Endodermal cell (in vitro differentiated cells): ENCODE measurements around the gene IL1RL2. TPM values are rescaled to one million over a fixed set of nuclear protein-coding genes. Genes with fewer than 3 reads are reported as not detected.

ENCODE experiments used
- DNase-seq: peaks from one replicate; pipeline ENCODE4 v3.0.0-alpha.2; 2017
- H3K27ac ChIP-seq: 2 replicates; pipeline ENCODE4 v1.5.1; 2013; ENCODE audit warnings: mild to moderate bottlenecking, low read depth, low read length, moderate library complexity
- H3K27me3 ChIP-seq: 2 replicates; pipeline ENCODE4 v1.6.1; 2013; ENCODE audit warnings: mild to moderate bottlenecking, low read length, moderate library complexity; ENCODE audit not compliant: insufficient read depth, control insufficient read depth, poor library complexity, severe bottlenecking
- H3K36me3 ChIP-seq: 2 replicates; pipeline ENCODE4 v1.7.0; 2013; ENCODE audit warnings: mild to moderate bottlenecking, low read length, moderate library complexity; ENCODE audit not compliant: control insufficient read depth, insufficient read depth
- H3K4me1 ChIP-seq: one replicate; pipeline ENCODE4 v1.7.0; 2013; ENCODE audit warnings: low read length; ENCODE audit not compliant: control insufficient read depth, insufficient read depth
- H3K4me3 ChIP-seq: 2 replicates; pipeline ENCODE4 v1.5.1; 2013; ENCODE audit warnings: mild to moderate bottlenecking, low read length, moderate library complexity
- H3K9ac ChIP-seq: 2 replicates; pipeline ENCODE4 v1.6.1; 2013; ENCODE audit warnings: mild to moderate bottlenecking, low read length, moderate library complexity; ENCODE audit not compliant: poor library complexity, severe bottlenecking; ENCODE audit errors: extremely low read depth
- H3K9me3 ChIP-seq: 2 replicates; pipeline ENCODE4 v1.6.1; 2013; ENCODE audit warnings: mild to moderate bottlenecking, low read length, moderate library complexity; ENCODE audit not compliant: control insufficient read depth
- H3K27ac Mint-ChIP-seq: 2 replicates; pipeline ENCODE4 v1.8.0; 2020; ENCODE audit warnings: mixed read lengths
- H3K27me3 Mint-ChIP-seq: 2 replicates; pipeline ENCODE4 v1.8.0; 2021; ENCODE audit warnings: mild to moderate bottlenecking, mixed read lengths; ENCODE audit not compliant: insufficient read depth
- H3K36me3 Mint-ChIP-seq: 2 replicates; pipeline ENCODE4 v1.8.0; 2020; ENCODE audit warnings: low read depth, mixed read lengths
- H3K4me1 Mint-ChIP-seq: 2 replicates; pipeline ENCODE4 v1.8.0; 2020; ENCODE audit warnings: mixed read lengths
- H3K4me3 Mint-ChIP-seq: 2 replicates; pipeline ENCODE4 v1.8.0; 2020; ENCODE audit warnings: mild to moderate bottlenecking, moderate library complexity, mixed read lengths
- H3K9me3 Mint-ChIP-seq: 2 replicates; pipeline ENCODE4 v1.8.0; 2020; ENCODE audit warnings: mild to moderate bottlenecking, mixed read lengths
- CTCF ChIP-seq: fragments of 200-600 bp; sonication (generic); conservative IDR thresholded peaks from 2 replicates; pipeline ENCODE4 v1.5.0; 2021; ENCODE audit warnings: antibody characterized with exemption, mild to moderate bottlenecking
- WGBS, 2 experiments: methylation state at CpG; one replicate each; pipeline versions ENCODE4 v1.1.5 to v1.1.7; 2013; ENCODE audit warnings: missing lambda C conversion rate in 2 of 2, mixed read lengths in 1 of 2; ENCODE audit not compliant: insufficient coverage in 1 of 2, insufficient read length in 1 of 2; 5-methylcytosine and 5-hydroxymethylcytosine counted together
- total RNA-seq, 2 donors: library from RNA; stranded (reverse); fragmentation: NEBNext Ultra II Directional in 1 of 2; extraction: Animal tissue kit (Norgen Biotek cat#: 25700) in 1 of 2; gene quantifications; 2 replicates in 1 of 2; 3 replicates in 1 of 2; pipeline ENCODE4 v1.2.1, GENCODE V29; 2021

Gene IL1RL2
- total RNA-seq, 2 donors from 2014 or later = 0.38 to 0.44 TPM

- Mint-ChIP-seq H3K36me3 (peaks cover 3% of the 10 kb centered on the region), H3K27ac (no peak overlapping the region), H3K4me3 (no peak overlapping the region), H3K27me3 (no peaks in the 10 kb centered on the region), H3K4me1 (peaks cover 10% of the 10 kb centered on the region), H3K9me3 (peaks cover 13% of the 10 kb centered on the region)
- TF ChIP-seq CTCF = no peak
- Histone ChIP-seq H3K9me3 (peaks cover 42% of the 10 kb centered on the region), H3K4me1 (no peaks in the 10 kb centered on the region), H3K9ac (no peak overlapping the region), H3K27ac (no peak overlapping the region), H3K4me3 (no peak overlapping the region), H3K36me3 (no peaks in the 10 kb centered on the region), H3K27me3 (no peaks in the 10 kb centered on the region)
- no peak for DNase-seq
- 86 to 100% methylated on average over 1 to 2 of the region's 2 CpGs for WGBS, 2 experiments
These were observed 52.0 kb downstream of the IL1RL2 start for GRCh38 chr2:102238778-102239177.

- 96 to 100% methylated on average over 1 to 7 of the region's 7 CpGs for WGBS, 2 experiments
These were observed 52.5 kb downstream of the IL1RL2 start for GRCh38 chr2:102239344-102239743.

GRCh38 chr2:102240640-102241370 is 54.0 kb downstream of the IL1RL2 start:
- Histone ChIP-seq H3K36me3 (no peaks in the 10 kb centered on the region), H3K9me3 (peaks cover 42% of the 10 kb centered on the region), H3K4me3 (peak overlapping the region; percentile 48), H3K27ac (no peak overlapping the region), H3K27me3 (no peaks in the 10 kb centered on the region), H3K4me1 (no peaks in the 10 kb centered on the region), H3K9ac (no peak overlapping the region)
- Mint-ChIP-seq H3K27me3 (peaks cover under 1% of the 10 kb centered on the region), H3K4me3 (no peak overlapping the region), H3K27ac (no peak overlapping the region), H3K4me1 (peaks cover 4% of the 10 kb centered on the region), H3K9me3 (peaks cover 13% of the 10 kb centered on the region), H3K36me3 (peaks cover 3% of the 10 kb centered on the region)
- WGBS, 2 experiments = 48 to 51% methylated on average over 15 to 22 of the region's 22 CpGs
- DNase-seq = peak; percentile 95
- peak; percentile 97 for TF ChIP-seq CTCF

More at GRCh38 chr2:102239344-102239743, 52.5 kb downstream of the IL1RL2 start:
- Histone ChIP-seq H3K9me3 (peaks cover 42% of the 10 kb centered on the region), H3K36me3 (no peaks in the 10 kb centered on the region), H3K4me1 (no peaks in the 10 kb centered on the region), H3K9ac (no peak overlapping the region), H3K27ac (no peak overlapping the region), H3K4me3 (no peak overlapping the region), H3K27me3 (no peaks in the 10 kb centered on the region)
- Mint-ChIP-seq H3K27me3 (no peaks in the 10 kb centered on the region), H3K4me3 (no peak overlapping the region), H3K9me3 (peaks cover 13% of the 10 kb centered on the region), H3K4me1 (peaks cover 10% of the 10 kb centered on the region), H3K36me3 (peaks cover 3% of the 10 kb centered on the region), H3K27ac (no peak overlapping the region)
- DNase-seq = no peak
- no peak for TF ChIP-seq CTCF
